HG03039 (cell line): ENCODE results near the gene WDR54.
"Not testable (repeated sequence)": the region's sequence is repeated elsewhere in the genome, so short reads cannot be mapped to it uniquely, and the experiment has no call there.

ENCODE experiments used
- ATAC-seq: cut with Tn5 transposase; IDR thresholded peaks from one replicate; pipeline ENCODE4 v1.9.1; 2021; ENCODE audit warnings: mild to moderate bottlenecking, moderate library complexity; ENCODE audit not compliant: unreplicated experiment

WDR54 gene

DNA sequence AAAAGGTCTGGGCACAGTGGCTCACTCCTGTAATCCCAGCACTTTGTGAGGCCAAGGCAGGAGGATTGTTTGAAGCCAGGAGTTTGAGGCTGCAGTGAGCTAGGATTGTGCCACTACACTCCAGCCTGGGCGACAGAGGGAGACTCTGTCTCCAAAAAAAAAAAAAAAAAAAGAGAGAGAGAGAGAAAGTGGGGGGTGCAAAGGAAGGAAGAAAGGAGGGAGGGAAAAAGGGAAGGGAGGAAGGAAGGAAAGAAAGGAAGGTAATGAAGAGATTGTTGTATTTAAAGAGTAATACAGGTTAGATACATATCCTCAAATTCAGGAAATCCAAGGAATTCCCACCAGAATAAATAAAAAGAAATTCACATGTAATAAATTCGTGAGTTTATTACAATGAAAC is 19.6 kb upstream of the WDR54 start:
- ATAC-seq, result no peak

DNA sequence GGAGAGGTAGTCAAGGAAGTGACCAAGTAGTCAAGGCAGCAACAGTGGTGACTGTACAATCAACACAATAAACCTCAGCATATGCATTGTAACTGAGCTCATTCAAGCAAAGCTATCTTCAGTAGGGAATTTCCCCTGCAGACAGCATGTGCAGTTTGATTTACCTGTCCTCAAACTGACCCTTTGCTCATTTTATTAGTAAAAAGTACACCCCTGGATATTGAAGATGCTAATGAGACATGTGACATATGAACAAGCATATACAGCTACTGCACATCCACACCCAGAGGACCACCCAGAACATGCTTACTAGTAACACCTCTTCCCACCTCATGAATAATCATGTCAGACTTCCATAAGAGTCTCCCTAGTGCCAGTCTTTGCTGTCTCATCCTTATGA is 15.5 kb upstream of the WDR54 start:
- ATAC-seq, result no peak

DNA sequence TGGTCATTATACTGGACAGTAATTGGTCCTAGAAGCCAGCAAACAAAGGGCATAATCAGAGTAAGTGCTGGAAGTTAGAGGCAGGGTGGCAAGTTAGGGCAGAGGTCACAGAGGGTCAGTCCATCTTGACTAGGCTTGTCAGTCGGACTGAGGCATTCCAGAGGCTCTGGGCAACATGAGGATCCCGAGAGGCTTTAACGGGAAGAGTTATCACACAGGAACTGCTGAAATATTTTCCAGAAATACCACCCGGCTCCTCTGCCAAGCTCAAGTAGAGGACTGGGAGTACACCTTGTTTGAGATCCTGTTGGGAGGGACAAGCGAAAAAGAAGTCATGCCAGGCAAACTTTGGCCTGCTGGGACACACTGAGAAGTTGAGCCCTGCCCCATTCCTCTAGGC is 13.8 kb upstream of the WDR54 start:
- no peak for ATAC-seq

DNA sequence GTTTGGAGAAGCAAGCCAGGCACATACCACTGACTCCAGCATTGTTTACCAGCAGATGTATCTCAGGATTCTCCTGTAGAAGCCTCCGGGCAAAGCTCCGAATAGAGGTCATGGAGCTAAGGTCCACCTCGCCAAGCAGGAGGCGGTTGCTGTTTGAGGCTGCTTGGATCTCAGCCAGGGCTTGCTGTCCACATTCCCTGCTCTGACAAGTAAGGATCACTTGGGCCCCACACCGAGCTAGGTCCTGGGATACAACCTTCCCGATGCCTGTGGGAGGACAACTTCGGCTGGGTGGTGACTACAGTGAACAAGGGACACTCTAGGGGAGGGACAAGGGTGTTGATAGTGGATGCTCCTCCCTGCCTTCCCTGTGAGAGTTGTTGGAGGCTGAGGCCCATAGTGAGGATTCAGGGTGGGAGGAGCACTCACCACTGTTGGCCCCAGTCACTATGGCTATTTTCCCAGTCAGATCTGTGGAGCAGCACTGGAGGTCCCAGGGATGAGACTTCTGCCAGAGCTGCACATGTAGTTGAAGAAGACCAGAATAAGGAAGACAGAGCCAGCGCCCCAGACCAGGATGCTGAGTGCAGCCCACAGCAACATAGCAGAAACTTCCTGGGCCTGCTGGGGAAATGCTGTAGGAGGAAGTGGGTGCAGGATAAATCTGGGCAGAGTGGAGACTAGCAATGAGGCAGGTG is 8.4 kb upstream of the WDR54 start:
- ATAC-seq, result no peak

DNA sequence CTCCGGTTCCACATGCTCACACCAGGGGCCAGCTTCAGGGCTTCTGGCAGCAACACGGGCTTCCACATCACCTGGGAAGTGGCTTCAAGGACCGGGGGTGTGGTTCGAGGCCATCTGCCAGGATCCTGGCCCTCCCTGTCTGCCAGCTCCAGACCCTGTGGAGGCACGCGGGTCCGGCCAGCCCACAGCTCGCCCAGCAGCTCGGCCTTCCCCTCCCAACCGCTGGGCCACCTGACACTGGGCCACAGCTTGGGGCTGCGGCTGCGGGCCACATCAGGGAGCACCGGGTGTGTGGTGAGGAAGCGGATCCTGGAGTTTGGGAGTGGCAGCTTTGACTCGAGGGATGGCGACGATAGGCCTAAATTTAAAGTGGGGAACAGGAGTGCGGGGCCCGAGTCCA is 7.1 kb upstream of the WDR54 start:
- no peak for ATAC-seq

DNA sequence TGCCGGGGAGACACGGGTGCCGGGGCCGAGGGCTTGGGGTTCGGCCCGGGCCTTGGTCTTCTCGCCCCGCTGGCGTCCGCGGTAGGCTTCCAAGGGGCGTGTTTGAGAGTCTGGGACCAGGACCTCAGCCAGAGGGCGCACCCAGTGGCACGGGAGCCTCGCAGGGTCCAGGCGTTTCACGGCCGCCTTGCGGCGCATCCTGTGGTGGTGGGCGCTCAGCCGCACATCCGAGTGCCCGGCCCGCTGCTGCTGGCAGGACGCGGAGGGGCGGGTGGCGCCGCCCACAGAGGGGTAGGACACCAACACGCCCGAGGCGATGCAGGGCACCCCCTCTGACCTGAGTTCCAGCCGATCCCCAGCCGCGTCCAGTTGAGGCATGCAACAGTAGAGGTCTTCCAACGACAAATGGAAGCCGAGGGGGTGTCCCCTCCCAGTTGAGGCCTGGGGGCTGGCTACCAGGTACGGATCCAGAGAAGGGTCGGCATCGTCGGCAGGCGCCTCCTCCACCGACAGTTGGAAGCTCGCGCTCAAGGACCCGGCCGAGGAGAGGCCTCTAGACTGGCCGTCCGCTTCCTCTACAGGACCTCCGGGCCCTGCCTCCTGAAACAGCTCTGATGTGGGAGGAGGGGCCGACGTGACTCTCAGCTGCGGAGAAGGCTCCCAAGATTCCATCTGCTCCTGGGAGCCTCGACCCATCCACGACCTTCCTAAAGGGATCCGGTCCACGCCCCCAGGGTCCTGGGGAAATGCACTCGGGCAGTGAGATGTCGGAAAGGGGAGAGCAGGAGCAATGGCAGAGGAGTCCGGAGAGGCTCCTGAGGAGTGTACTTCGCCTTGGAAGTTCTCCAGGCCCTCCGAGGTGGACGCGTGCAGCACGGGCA is 6.4 kb upstream of the WDR54 start:
- no peak for ATAC-seq

DNA sequence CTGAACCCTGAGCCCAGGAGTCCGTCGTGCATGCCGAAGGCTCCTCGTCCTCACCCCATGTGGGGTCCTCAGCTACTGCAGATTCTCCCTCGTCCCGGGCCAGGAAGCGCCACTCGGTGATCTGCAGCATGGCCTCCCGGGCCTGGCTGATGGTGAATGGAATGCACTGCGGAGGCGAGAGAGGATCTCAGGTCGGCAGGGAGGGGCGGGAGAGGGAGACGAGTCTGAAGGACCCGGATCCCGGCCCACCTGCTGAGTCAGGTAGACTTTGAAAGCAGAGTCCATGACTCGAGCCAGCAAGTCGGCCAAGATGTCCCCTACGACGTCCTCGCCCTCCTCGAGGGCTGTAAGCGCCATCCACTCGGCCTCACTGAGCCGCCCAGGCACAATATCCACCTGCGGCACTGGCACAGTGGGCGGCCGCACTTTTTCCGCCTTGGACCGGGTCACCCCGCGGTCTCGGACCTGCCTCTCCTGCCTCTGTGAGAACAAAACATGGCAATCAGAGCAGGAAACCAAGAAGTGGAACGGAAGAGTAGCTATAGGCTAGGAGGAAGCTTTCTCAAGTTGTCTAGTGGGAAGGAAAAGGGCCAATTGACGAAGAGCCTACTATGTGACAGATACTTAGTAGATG is 5.7 kb upstream of the WDR54 start:
- ATAC-seq, result no peak

DNA sequence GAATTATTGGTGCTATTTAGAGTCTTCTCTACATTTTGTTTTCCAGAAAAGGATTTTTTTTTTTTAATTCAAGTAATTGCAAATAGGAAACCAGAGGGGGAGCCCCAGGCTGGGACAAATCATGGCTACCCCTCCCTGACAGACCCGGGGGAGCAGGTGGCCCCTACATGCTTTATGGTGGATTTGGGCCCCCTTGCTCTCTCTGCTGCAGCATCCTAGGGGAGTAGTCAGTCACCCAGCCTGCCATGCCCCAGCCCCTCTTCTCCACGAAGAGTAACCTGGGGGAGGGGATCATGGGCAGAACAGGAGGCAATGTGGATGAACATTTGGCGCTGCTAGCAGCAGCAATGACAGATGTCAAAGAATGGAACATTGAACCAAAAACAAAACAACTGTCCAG is 4.8 kb upstream of the WDR54 start:
- no peak for ATAC-seq

DNA sequence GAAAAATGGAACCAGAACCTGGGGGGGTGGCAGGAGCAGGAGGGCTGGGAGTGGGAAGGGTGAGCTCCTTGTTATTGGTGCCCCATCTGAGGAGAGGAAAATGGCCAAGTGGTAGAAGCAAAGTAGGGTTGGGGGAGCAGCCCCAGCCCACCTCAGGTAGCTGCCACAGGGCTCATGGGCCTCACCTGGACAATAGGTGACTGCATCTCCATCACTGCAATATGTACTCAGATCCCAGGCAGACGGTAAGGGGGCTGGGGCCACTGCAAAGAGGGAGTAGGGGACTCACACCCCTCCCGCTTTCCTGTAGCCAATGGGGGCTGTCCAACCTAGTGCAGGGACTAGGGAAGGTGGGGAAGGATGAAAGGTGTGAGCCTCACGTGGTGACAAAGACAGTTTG is 4.3 kb upstream of the WDR54 start:
- ATAC-seq, result no peak

DNA sequence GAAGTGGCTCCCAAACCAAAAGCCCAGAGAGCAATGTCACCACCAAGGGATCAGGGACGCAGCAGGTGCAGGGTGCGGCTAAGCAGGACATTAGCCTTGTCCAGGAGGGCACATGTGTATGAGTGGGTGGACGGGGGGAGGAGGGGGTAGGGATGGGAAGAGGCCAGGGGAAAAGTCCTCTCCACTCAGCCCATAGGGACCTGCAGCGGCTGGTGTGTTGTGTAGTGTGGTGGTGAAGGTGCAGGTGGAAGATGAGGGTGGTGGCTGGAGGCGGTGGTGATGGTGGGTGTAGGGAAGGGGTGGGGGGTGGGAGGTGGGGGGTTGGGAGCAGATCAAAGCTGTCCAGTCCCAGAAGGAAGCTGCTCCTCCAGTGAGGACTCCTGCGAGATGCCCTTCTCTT is 3.8 kb upstream of the WDR54 start:
- ATAC-seq, result no peak

DNA sequence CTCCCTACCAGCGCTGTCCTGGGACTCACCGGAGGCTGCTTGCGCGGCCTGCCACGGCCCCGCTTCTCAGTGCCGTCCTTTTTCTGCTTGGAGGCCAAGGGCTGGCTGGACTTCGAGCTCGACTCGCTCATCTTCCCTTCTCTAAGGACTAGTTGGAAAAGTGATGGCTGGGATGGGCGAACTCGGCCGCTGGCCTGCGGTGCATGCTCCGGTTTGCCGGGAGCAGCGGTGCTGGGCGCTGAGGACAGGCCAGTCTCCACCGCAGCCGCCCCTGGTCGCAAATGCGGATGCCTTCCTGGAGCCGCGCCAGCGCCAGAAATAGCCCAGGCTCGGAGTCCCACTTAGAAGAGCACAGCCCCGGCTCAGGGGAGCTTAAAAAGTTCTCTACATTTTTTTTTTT is 3.2 kb upstream of the WDR54 start:
- ATAC-seq, result no peak

DNA sequence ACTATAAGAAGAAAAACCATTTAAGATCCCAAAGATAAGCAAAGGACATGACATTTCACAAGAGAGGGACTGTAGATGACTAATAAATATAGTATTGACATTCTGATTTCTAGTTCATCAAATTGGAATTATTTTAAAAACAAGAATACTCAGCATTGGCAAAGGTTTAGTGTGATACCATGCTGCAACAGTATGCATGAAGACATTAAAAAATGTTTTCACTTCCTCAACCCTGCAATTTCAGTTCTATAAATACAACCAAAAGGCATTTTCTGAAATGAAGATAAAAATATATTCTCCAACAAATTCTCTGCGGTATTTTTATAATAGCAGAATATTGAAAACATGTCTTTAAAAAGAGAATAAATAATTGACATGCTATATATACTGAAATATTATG is 2.2 kb upstream of the WDR54 start:
- no peak for ATAC-seq

DNA sequence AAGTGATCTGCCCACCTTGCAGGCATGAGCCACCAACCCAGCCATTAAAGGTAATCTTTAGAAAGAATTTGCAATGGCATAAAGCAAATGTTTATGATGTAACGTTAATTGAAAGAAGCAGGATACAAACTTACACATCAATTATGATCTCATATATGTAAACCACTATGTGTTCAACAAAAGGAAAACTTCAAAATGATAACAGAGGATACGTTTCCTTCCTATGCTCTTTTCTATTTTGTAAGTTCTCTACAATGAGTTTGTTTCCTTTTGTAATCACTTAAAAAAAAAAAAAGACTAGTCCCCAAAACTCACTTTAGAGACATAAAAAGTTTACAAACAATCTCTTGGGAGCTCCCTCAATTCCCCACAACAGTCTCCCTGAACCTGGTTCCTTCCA is 1.5 kb upstream of the WDR54 start:
- ATAC-seq, result no peak

DNA sequence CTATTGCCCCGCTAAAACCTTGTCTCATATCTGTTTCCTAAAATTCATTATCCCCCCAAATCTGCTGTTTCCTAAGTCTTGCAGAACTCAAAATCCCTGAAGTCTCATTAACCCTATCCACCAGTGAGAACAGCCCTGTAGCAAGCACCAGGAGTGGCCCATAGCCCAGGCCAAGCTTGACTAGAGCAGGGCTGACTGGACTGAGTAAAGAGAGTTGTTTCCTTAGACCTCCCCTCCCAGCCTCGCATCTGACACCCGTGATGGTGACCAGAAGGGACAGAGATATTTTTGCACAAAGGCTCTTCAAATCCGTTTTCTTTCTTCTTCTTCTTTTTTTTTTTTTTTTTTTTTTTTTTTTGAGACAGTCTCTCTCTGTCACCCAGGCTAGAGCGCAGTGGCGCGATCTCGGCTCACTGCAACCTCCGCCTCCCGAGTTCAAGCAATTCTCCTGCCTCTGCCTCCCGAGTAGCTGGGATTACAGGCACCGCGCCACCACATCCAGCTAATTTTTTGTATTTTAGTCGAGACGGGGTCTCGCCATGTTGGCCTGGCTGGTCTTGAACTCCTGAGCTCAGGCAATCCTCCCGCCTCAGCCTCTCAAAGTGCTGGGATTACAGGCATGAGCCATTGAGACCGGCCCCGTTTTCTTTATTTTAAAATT is 957 bp upstream of the WDR54 start:
- not testable (repeated sequence) for ATAC-seq

DNA sequence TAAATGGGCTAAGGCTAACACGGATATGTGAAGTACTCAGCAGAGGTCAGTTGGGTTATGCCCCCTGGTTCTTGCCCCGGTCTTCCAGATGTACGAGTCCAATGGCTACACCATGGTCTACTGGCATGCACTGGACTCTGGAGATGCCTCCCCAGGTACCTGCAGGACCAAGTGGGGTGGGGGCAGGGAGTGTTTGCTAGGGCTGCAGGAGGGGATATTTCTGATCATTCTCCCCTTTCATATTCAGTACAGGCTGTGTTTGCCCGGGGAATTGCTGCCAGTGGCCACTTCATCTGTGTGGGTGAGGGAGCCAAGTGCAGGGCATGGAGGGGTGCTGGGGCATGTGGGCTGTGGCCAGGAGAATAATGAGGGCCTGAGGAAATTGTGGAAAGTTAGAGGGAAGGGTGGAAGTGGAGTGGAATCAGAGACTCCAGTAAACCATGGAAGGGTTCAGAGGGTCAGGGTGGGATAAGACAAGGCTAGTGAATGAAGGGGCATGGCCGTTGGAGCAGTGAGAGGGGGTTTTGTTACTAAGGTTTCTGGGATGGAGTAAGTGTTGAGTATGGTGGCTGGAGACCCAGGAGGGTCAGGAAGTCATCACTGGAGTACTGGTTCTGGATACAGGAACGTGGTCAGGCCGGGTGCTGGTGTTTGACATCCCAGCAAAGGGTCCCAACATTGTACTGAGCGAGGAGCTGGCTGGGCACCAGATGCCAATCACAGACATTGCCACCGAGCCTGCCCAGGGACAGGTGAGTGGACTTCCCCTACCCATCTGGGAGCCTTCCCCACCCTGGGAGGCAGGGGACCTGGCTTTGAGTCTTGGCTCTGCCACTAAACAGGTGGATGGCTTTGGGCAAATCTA is 1.9 kb downstream of the WDR54 start:
- ATAC-seq, result no peak

DNA sequence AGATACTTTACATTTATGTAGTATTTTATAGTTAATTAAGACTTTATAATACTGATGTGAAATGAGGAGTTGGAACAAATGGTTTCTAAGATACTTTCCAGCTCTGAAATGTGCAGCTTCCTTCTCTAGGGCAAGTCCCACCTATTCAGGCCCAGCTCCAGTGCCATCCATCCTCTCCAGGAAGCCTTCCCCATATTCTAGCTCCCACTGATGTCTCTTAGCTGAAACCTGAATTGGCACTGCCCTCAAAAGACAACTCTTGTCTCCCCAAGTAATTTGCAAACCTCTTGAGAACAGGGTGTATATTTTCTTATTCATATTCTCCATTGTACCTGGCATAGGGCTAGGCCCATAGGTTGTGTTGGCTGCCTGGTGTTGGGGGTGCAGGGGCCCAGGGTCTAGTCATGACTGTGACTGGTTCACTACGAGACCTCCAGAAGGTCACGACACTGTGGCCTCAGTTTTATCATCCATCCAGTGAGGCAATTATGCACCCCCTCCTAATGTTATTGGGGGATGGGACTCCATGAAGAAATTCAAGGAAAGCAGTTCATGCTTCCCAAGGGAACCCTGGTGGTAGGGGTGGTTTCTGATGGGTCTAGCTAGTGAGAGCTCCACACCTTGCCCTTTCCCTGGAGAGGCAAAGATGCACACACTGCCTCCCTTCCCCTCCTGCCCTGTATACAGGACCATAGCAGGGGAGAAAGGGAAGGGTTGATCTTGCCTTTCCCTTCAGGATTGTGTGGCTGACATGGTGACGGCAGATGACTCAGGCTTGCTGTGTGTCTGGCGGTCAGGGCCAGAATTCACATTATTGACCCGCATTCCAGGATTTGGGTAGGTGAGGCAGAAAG is 2.8 kb downstream of the WDR54 start:
- no peak for ATAC-seq

DNA sequence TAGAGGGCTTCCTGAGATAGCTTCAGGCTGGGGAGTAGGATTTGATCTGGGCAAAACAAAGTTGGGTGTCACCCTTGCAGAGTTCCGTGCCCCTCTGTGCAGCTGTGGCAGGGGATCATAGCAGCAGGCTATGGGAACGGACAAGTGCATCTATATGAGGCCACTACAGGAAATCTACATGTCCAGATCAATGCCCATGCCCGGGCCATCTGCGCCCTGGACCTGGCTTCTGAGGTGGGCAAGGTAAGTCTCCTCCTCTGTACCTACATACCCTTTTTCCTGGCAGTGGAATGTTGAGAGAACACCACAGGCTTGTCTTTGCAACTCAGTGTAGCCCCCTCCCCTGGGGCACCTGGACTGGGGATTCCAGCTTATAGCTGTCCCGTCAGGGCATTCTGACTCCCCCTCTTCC is 3.5 kb downstream of the WDR54 start:
- no peak for ATAC-seq

DNA sequence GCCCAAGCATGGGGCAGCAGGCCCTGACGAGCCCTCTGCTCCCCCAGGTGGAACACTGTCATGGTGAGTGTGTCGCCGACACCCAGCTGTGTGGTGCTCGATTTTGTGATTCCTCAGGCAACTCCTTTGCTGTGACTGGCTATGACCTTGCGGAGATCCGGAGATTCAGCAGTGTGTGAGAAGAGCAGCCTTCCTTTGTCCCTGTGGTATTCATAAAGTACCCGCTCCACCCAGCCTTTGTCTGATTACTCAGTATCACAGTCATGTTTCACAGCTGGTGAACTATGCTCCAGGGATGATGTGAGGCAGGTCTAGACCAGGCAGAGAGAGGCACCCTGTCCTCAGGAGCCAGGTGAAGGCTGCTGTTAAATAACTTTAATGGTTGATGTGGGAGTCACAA is 4.0 kb downstream of the WDR54 start:
- no peak for ATAC-seq

DNA sequence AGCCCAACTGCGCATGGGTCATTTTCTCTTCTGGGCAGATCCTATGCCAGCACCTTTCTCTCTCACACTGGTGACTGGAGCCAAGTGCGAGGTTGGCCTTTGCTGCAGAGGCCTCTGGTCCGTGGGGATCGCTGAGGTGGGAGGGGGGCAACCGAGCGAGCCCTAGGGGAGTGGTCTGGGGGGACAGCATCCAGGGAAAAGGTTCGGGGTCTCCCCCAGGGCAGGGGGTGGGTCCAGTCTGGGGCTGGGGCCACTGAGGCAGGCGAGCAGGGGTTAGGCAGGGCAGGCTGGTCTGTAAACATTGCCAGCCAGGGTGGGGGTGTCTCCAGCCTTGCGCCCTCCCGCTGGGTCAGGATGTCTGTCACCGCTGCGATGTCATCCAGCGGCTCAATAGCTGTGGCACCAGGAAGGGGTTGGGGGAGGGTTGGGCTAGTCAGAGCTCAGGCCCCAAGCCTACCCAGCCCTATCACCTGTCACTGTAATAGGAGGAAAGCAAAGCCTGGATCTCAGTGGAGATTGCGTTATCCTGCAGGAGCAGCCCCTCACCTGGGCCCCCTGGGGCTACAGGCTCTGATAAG is 4.7 kb downstream of the WDR54 start:
- no peak for ATAC-seq
